Gastroesophageal sphincter (tissue), 3 donors: ENCODE data around the gene SLC39A11.

Experiments
- POLR2A ChIP-seq, 2 donors: fragments of 450-650 bp; IDR thresholded peaks; one replicate each; pipeline ENCODE4 v1.6.1; 2017; ENCODE audit warnings: antibody characterized with exemption in 2 of 2, mild to moderate bottlenecking in 2 of 2, moderate library complexity in 1 of 2
- POLR2AphosphoS5 ChIP-seq: sonication (generic); formaldehyde crosslinking; IDR thresholded peaks from one replicate; pipeline ENCODE4 v1.6.1; 2017; ENCODE audit warnings: antibody characterized with exemption
- TF ChIP-seq, protein P1 (sequence below), 4 experiments: fragments of 200-600 bp in 2 of 4; fragments of 450-650 bp in 2 of 4; sonication (generic) in 1 of 4; IDR thresholded peaks; one replicate each; pipeline ENCODE4 v1.5.1; 2017 to 2019; ENCODE audit warnings: antibody characterized with exemption in 4 of 4, mild to moderate bottlenecking in 2 of 4, moderate library complexity in 2 of 4

DNA sequence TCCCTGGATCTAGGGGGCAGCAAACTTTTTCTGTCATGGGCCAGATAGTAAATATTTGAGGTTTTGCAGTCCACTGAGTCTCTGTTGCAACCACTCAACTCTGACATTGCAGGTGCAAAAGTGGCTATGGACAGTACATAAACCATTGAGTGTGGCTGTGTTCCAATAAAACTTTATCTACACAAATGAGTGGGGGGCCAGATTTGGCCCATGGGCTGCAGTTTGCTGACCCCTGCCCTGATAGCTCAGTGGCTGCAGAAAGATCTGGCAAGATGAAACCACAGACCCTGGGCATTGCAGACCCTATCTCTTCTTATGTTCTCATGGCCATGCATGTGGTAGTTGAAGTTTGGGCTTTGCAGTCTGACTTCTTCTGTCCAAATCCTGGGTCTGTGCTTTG is 440.5 kb downstream of the SLC39A11 start:
- TF ChIP-seq POLR2AphosphoS5 (no peak), POLR2A (IDR thresholded peaks at IDR 0.05) (no peak)
- TF ChIP-seq, protein P1, sequence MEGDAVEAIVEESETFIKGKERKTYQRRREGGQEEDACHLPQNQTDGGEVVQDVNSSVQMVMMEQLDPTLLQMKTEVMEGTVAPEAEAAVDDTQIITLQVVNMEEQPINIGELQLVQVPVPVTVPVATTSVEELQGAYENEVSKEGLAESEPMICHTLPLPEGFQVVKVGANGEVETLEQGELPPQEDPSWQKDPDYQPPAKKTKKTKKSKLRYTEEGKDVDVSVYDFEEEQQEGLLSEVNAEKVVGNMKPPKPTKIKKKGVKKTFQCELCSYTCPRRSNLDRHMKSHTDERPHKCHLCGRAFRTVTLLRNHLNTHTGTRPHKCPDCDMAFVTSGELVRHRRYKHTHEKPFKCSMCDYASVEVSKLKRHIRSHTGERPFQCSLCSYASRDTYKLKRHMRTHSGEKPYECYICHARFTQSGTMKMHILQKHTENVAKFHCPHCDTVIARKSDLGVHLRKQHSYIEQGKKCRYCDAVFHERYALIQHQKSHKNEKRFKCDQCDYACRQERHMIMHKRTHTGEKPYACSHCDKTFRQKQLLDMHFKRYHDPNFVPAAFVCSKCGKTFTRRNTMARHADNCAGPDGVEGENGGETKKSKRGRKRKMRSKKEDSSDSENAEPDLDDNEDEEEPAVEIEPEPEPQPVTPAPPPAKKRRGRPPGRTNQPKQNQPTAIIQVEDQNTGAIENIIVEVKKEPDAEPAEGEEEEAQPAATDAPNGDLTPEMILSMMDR (IDR thresholded peaks at IDR 0.05), result no peak
